Measurements from ENCODE around the gene TGDS.

DNA sequence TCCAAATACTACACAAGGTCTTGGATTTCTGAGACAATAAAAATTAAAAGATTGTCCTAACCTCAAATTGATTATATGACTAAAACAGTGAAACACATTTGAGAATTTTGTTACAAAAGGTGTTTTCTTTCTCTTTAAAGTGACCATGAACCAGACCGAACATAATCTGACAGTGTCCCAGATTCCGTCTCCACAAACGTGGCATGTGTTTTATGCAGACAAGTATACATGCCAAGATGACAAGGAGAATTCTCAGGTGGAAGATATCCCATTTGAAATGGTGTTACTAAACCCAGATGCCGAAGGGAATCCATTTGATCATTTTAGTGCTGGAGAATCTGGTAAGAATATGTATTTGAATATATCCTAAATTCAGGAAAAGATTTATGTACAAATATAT, 16.1 kb upstream of the TGDS start:
- TF ChIP-seq, protein P1, sequence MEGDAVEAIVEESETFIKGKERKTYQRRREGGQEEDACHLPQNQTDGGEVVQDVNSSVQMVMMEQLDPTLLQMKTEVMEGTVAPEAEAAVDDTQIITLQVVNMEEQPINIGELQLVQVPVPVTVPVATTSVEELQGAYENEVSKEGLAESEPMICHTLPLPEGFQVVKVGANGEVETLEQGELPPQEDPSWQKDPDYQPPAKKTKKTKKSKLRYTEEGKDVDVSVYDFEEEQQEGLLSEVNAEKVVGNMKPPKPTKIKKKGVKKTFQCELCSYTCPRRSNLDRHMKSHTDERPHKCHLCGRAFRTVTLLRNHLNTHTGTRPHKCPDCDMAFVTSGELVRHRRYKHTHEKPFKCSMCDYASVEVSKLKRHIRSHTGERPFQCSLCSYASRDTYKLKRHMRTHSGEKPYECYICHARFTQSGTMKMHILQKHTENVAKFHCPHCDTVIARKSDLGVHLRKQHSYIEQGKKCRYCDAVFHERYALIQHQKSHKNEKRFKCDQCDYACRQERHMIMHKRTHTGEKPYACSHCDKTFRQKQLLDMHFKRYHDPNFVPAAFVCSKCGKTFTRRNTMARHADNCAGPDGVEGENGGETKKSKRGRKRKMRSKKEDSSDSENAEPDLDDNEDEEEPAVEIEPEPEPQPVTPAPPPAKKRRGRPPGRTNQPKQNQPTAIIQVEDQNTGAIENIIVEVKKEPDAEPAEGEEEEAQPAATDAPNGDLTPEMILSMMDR (IDR thresholded peaks at IDR 0.05; ENCODE audit: low read length) = no peak
- no peak for TF ChIP-seq EZH2 (optimal IDR thresholded peaks at IDR 0.05; ENCODE audit: low read depth, low read length)
- no peak for TF ChIP-seq EZH2phosphoT487 (IDR thresholded peaks at IDR 0.05; ENCODE audit: low read length)

Measured in MM.1S (cell line).